NCI-H128 (cell line): Measurements from ENCODE around the gene TCF25.
"Not testable (repeated sequence)": the region's sequence is repeated elsewhere in the genome, so short reads cannot be mapped to it uniquely, and the experiment has no call there.

Experiments
- DNase-seq: peaks from one replicate; lab custom pipeline; 2025; ENCODE audit not compliant: unreplicated experiment; lab: John Stamatoyannopoulos, UW

TCF25 gene

DNA sequence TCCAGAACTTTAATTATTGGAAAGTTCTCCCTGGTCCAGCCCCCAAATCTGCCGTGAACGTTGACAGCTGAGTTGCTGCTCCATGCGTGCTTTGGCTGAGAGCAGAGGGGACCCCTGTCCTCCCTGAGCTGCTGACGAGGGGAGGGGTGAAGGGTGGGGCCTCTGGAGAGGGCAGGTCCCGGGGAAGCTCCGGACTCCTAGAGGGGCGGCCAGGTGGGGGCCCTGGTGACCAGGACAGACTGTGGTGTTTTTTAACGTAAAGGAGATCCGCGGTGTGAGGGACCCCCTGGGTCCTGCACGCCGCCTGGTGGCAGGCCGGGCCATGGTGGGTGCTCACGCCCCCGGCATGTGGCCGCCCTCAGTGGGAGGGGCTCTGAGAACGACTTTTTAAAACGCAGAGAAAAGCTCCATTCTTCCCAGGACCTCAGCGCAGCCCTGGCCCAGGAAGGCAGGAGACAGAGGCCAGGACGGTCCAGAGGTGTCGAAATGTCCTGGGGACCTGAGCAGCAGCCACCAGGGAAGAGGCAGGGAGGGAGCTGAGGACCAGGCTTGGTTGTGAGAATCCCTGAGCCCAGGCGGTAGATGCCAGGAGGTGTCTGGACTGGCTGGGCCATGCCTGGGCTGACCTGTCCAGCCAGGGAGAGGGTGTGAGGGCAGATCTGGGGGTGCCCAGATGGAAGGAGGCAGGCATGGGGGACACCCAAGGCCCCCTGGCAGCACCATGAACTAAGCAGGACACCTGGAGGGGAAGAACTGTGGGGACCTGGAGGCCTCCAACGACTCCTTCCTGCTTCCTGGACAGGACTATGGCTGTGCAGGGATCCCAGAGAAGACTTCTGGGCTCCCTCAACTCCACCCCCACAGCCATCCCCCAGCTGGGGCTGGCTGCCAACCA is 45.3 kb downstream of the TCF25 start, which contains the start of gene MC1R:
MC1R (plus strand) TSS at position 410 of the 895 bp plus-strand sequence; CDS start at position 807, 397 bp downstream.
- DNase-seq = no peak

DNA sequence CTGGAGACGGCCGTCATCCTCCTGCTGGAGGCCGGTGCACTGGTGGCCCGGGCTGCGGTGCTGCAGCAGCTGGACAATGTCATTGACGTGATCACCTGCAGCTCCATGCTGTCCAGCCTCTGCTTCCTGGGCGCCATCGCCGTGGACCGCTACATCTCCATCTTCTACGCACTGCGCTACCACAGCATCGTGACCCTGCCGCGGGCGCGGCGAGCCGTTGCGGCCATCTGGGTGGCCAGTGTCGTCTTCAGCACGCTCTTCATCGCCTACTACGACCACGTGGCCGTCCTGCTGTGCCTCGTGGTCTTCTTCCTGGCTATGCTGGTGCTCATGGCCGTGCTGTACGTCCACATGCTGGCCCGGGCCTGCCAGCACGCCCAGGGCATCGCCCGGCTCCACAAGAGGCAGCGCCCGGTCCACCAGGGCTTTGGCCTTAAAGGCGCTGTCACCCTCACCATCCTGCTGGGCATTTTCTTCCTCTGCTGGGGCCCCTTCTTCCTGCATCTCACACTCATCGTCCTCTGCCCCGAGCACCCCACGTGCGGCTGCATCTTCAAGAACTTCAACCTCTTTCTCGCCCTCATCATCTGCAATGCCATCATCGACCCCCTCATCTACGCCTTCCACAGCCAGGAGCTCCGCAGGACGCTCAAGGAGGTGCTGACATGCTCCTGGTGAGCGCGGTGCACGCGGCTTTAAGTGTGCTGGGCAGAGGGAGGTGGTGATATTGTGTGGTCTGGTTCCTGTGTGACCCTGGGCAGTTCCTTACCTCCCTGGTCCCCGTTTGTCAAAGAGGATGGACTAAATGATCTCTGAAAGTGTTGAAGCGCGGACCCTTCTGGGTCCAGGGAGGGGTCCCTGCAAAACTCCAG is 46.4 kb downstream of the TCF25 start:
- DNase-seq = no peak

DNA sequence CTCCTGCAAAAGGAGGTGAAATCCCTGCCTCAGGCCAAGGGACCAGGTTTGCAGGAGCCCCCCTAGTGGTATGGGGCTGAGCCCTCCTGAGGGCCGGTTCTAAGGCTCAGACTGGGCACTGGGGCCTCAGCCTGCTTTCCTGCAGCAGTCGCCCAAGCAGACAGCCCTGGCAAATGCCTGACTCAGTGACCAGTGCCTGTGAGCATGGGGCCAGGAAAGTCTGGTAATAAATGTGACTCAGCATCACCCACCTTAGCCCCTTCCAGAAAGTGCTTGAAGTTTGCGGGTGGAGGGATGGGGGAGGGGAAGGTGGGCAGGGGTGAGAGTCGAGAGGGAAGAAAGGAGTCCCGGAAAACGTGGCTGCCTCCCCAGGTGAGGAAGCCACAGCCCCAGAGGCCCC is 47.3 kb downstream of the TCF25 start:
- DNase-seq = no peak

DNA sequence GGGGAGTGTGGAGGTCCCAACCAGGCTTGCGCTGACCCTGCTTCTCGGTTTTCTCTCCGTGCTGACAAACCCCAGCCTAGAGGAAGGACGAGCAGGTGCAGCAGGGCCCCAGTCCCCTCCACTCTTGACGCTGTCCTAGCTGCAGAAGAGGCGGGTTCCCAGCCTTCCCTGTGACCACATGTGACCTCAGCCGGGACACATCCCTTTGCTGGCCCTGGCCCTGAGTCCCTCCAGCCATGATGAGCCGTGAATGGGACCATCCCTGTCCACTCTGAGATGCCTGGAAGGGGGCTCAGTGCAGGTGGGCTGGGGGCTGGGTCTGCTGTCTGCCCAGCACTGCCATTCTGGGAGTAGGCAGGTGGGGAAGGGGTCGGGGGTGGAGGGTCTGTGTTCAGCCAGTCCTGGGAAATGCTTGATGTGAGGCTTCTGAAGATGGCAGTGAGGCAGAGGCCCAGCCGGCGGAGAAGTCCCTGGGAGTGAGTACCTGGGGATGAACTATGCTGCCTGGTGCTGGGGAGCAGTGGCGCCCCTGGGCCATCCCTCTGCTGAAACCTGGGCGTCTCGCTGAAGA is 47.8 kb downstream of the TCF25 start:
- no peak for DNase-seq

DNA sequence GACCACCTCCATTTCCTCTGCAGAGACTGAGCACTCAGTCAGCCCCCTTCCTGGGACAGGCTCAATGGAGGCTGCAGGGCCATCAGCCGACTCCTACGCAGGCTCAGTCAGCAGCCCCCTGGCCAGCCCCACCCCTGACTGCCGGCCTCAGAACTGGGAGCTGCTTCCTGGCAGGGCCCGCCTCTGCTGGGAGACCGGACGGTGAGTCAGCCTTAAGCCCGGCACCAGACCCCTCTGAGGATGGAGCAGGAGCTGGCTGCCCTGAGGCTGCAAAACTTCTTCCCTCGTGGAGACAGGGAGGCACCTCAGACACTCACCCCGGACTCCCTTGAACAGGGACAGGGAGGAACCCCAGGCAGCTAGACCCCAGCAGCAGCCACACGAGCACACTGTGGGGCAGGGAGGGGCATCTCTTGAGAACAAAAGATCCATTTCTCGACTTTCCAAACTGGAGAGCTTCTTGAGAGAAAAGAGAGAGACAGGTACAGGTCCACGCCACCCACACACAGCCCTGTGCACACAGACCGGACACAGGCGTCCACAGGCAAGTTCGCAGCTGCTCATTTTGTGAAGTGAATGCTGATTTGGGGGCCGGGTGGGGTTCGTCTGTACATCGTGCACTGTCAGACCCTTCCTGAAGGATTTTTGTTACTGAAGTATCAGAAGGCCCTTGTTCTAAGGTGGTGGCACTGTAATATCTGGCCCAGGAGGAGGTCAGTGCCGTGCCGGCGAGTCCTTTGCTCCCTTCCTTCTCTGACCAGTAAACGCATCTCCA is 48.5 kb downstream of the TCF25 start:
- no peak for DNase-seq

DNA sequence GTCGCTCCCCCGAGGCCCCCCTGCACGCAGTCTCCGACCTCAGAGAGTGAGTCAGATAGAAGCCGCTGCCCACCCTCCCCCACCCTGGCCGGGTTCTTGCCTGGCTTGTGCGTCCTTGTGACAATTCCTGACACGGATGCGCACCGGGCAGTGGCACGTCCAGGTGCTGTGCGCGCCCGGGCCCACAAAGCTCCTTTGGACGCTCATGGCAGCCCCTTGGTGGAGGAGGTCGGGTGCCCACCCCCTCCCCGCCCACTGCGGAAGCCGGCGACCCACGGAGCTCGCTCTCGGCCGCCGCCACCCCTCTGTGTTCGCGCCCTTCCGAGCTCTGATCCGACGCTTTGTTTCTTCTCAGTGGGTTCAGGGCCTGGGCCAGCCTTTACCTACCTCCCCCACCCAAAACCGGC is 49.1 kb downstream of the TCF25 start:
- DNase-seq = no peak

DNA sequence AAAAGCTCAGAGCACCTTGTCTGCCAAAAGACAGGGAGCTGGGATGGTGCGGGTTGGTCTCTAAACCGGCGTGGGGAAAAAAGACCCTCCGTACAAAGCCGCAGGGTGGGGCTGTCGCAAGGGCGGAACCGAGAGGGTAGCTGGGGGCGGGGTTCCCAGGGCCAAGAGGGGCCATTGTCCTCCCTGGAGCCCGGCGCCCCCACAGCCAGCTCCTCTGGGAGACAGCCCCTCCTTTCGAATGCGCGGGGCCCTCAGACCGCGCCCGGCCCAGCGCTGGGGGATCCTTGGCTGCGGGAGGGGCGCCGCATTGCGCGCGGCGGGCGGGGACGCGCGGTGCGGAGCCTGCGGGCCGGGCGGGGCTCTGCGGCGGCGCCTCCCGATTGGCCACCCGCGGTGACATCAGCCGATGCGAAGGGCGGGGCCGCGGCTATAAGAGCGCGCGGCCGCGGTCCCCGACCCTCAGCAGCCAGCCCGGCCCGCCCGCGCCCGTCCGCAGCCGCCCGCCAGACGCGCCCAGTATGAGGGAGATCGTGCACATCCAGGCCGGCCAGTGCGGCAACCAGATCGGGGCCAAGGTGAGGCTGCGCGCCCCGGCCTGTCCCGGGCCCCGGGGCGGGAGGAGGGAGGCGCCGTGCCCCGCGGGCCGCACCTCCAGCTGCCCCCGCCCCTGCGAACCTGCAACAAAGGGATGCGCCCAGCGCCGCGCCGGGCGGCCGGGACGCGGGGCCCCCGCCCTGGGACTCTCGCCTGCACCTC is 49.7 kb downstream of the TCF25 start, which contains the start of gene TUBB3:
TUBB3 (plus strand) TSS at position 459 of the 756 bp plus-strand sequence; CDS start at position 519, 60 bp downstream.
- DNase-seq = no peak

DNA sequence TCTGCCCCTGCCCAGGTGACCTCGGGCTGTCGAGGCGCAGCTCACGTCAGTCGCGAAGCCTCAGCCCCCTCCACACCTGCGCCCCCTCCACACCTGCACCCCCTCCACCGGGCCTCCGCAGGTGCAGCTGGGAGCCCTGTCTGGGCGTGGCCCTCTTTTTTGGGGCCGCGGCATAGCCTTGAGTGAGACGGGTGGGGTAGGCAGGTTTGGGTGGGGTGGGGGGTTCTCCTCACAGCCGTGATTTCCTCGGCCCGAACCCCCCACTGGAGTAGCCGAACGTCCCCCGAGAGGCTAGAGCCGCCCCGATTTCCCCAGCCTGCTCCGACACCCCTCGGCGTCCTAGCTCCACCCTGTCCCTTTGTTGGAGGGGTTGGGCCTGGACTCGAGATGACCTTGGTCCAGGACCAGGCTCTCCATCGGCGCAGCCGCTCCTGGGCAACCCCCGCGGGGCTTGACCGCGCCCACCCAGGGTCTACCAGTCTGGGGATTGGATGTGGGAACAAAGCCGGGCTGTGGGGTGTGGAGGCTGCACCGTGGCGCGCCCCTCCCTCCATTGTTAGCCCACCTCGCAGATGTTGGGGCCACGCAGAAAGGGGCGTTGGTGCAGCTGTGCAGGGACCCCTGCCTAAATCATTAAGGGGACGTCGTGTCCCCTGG is 50.4 kb downstream of the TCF25 start:
- DNase-seq = no peak

DNA sequence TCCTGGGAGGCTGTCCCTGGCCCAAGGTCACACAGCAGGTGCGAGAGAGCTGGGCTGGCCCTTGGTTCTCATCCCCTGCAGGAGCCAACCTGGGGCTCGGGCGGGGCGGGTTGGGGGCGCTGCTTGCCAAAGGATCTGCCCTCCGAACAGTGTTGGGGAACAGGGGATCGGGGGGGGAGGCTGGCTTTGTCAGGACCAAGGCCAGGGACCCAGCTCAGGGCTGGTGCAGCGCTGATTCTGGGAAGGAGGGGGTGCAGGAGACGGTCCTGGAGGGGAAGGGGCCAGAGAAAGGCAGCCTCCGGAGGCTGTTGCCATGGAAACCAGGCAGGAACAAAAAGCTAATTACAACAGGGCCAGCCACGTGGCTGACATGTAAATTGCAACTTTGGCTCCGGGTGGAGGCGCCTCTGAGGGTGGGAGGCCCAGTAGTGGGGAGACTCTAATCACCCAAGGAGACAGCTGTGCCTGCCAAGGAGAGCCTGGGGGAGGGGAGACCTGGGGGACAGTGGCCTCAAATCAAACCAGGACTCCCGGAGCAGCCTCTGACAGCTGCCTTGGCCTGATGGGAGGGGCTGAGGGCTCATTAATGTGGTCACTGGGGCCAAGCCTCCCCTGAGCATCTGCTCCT is 51.0 kb downstream of the TCF25 start:
- no peak for DNase-seq

DNA sequence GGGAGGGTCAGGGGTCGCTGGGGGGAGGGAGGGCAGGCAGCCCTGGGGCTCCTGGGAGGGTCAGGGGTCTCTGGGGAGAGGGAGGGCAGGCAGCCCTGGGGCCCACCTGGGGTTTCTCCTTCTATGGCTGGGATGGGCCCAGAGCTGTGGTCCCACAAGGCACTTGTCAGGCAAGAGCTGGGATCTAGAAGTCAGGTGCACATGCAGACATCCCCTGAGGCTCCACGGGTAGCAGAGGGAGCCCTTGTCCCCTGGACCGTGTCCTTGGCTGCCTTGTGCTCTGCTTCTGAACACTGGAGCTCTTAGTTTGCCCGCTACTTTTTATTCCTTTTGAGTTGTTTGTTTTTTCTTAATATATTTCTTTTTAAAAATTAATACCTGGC is 51.5 kb downstream of the TCF25 start:
- DNase-seq = no peak

DNA sequence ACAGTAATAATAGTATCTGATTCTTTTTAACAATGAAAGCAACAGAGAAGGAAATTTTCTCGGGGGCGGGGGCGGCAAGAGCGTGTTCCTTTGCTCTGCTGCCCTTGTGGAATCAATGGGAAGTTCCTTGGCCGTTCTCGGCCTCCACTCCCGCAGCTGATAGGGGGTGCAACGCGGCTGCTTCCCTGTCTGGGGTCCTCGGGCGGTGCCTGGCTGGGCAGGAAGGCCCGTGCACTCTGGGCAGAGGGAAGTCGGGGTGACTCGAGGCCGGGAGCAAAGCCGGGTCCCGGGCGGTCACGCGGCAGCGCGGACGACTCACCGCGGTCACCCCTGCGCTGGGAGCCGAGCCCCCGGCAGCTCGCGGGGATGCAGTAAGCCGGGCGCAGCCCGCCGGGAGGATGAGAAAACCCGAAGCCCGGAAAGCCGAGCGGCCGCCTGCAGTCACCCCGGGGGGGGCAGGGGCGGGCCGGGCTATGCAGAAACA is 52.2 kb downstream of the TCF25 start:
- DNase-seq = no peak

DNA sequence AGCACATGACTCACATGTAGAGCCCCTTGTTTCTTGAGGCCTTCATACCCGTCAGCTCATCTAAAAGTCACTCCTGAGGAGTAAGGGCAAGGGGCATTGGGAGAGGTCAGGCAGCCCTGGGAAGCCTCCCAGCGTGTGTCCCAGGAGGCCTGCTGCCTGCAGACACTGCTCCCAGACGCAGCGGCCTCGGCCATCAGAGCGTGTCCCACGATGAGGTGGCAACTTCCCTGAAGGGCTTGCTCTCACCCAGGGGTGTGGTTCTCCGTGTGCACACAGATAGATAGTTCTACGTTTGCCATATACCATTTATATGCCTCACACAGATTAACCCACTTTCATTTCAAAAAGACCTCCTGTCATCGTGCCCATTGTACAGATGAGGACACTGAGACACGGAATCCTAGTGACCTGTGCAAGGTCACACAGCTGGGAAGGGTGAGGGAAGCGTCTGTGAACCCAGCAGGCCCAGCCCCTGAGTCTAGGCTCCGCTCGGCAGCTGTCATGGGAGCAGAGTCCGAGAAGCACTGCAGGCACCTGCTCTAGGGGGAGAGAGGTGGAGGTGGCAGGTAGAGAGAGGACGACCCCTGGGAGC is 58.0 kb downstream of the TCF25 start:
- DNase-seq = no peak

DNA sequence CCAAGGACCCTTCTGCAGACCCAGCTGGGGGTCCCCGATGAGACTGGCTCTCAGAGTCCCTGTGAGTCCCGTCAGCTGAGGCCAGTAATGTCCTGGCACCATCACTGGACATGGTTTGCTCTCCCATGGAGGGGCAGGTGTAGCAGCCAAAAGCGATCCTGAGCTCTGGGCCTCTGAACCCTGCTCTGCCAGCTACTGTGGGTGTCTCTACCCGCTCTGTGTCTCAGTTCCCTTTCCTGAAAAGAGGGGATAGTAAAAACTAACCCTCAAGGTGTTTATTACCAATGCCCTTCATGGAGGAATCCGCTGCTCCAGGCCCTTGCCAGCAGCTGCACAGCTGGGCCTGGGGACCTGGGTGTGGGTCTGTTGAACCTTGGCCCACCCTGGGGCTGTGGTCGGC is 58.6 kb downstream of the TCF25 start:
- no peak for DNase-seq

DNA sequence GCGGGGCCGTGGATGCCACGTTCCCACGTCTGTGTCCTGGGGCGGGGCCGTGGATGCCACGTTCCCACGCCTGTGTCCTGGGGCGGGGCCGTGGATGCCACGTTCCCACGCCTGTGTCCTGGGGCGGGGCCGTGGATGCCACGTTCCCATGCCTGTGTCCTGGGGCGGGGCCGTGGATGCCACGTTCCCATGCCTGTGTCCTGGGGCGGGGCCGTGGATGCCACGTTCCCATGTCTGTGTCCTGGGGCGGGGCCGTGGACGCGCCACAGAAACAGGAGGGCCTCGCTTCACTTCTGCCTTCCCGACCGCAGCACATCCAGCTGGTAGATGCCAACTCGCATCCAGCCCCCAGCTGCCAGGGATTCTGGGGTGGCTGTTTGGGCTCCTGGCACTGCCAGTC is 60.6 kb downstream of the TCF25 start:
- DNase-seq = not testable (repeated sequence)

DNA sequence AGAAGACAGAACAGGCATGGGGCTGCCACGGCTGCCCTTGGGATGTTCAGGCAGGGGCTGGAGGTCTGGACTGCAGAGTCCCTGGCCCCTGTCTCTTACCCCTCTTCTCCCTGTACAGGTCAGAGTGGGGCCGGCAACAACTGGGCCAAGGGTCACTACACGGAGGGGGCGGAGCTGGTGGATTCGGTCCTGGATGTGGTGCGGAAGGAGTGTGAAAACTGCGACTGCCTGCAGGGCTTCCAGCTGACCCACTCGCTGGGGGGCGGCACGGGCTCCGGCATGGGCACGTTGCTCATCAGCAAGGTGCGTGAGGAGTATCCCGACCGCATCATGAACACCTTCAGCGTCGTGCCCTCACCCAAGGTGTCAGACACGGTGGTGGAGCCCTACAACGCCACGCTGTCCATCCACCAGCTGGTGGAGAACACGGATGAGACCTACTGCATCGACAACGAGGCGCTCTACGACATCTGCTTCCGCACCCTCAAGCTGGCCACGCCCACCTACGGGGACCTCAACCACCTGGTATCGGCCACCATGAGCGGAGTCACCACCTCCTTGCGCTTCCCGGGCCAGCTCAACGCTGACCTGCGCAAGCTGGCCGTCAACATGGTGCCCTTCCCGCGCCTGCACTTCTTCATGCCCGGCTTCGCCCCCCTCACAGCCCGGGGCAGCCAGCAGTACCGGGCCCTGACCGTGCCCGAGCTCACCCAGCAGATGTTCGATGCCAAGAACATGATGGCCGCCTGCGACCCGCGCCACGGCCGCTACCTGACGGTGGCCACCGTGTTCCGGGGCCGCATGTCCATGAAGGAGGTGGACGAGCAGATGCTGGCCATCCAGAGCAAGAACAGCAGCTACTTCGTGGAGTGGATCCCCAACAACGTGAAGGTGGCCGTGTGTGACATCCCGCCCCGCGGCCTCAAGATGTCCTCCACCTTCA is 61.5 kb downstream of the TCF25 start:
- no peak for DNase-seq

DNA sequence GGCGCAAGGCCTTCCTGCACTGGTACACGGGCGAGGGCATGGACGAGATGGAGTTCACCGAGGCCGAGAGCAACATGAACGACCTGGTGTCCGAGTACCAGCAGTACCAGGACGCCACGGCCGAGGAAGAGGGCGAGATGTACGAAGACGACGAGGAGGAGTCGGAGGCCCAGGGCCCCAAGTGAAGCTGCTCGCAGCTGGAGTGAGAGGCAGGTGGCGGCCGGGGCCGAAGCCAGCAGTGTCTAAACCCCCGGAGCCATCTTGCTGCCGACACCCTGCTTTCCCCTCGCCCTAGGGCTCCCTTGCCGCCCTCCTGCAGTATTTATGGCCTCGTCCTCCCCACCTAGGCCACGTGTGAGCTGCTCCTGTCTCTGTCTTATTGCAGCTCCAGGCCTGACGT is 62.2 kb downstream of the TCF25 start:
- not testable (repeated sequence) for DNase-seq

DNA sequence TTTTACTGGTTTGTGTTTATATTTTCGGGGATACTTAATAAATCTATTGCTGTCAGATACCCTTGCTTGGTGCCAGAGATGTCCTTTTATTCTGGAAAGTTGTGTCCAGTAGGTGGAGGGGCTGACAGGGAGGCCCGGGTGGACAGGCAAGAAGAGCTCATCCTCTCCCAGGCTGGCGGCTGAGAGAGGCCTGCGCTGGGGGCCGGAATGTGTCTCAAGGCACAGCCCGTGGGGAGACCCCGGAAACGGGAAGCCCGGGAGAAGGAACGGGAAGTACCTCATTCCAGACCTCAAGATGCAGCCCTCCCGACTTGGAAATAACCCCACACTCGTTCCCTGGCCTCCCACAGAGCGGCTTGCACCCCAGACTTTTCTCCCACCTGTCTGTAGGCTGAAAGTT is 62.6 kb downstream of the TCF25 start:
- DNase-seq = no peak
